ENCODE measurements around the gene TNK2.
"Not testable (repeated sequence)": the region's sequence is repeated elsewhere in the genome, so short reads cannot be mapped to it uniquely, and the experiment has no call there.

GRCh38 chr3:195816276-195816913, 92.0 kb downstream of the TNK2 start:
- TF ChIP-seq ZNF785 (tag by site-specific recombination; IDR thresholded peaks at IDR 0.05); ZNF335 (tag by site-specific recombination; conservative IDR thresholded peaks at IDR 0.05); SCRT1 (tag by site-specific recombination; IDR thresholded peaks at IDR 0.05; ENCODE audit: borderline replicate concordance); CTCF (tag by site-specific recombination; IDR thresholded peaks at IDR 0.05); ZNF274 (IDR thresholded peaks at IDR 0.05; ENCODE audit: low read length); ZNF274 (tag by site-specific recombination; IDR thresholded peaks at IDR 0.05; ENCODE audit: borderline replicate concordance); ZNF558 (tag by site-specific recombination; IDR thresholded peaks at IDR 0.05); REST (tag by site-specific recombination; IDR thresholded peaks at IDR 0.05); ZBTB8A (tag by site-specific recombination; IDR thresholded peaks at IDR 0.05); HIC1 (tag by site-specific recombination; IDR thresholded peaks at IDR 0.05); ZNF629 (tag by site-specific recombination; IDR thresholded peaks at IDR 0.05); ZFHX2 (tag by site-specific recombination; conservative IDR thresholded peaks at IDR 0.05); ZNF747 (tag by site-specific recombination; IDR thresholded peaks at IDR 0.05); ZNF521 (tag by site-specific recombination; IDR thresholded peaks at IDR 0.05): not testable (repeated sequence)

Measured in HEK293 (cell line).